ENCODE results near the gene CRISP2.
"Not testable (repeated sequence)": the region's sequence is repeated elsewhere in the genome, so short reads cannot be mapped to it uniquely, and the experiment has no call there.

Gene CRISP2

GRCh38 chr6:49693512-49693911 lies 19.8 kb downstream of the CRISP2 start:
- Histone ChIP-seq H3K27me3 (ENCODE audit: insufficient read depth, low read length) (no peaks in the 10 kb centered on the region), H3K4me3 (ENCODE audit: low read length) (no peak overlapping the region), H3K9ac (ENCODE audit: low read depth, low read length) (no peak overlapping the region), H3K4me1 (ENCODE audit: insufficient read depth, low read length) (no peaks in the 10 kb centered on the region), H3K27ac (ENCODE audit: low read length) (no peak overlapping the region), H3K36me3 (ENCODE audit: insufficient read depth, low read depth, low read length) (no peaks in the 10 kb centered on the region), H3K9me3 (ENCODE audit: insufficient read depth, low read depth, low read length) (no peaks in the 10 kb centered on the region)

DNA sequence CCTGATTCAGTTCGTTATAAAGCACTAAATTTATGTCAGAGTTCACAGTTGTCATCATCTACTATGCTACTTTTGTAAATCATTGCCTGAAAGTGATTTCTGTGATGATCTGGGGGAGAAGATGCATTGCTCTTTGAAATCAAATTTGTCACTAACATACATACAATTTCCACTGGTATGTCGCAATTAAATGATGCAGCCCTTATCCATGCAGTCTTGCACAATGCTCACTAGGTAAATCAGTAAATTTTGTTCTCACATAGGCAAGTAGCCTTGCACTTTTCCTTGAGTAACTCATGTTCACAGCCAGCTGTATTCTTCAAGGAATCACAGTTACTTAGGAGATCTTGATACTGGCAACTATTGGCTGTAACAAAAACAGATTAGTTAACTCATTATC lies 20.8 kb downstream of the CRISP2 start:
- Histone ChIP-seq H3K4me3 (ENCODE audit: low read length) (no peak overlapping the region), H3K4me1 (ENCODE audit: insufficient read depth, low read length) (no peaks in the 10 kb centered on the region), H3K27ac (ENCODE audit: low read length) (no peak overlapping the region), H3K9me3 (ENCODE audit: insufficient read depth, low read depth, low read length) (no peaks in the 10 kb centered on the region), H3K36me3 (ENCODE audit: insufficient read depth, low read depth, low read length) (no peaks in the 10 kb centered on the region), H3K27me3 (ENCODE audit: insufficient read depth, low read length) (no peaks in the 10 kb centered on the region), H3K9ac (ENCODE audit: low read depth, low read length) (no peak overlapping the region)

DNA sequence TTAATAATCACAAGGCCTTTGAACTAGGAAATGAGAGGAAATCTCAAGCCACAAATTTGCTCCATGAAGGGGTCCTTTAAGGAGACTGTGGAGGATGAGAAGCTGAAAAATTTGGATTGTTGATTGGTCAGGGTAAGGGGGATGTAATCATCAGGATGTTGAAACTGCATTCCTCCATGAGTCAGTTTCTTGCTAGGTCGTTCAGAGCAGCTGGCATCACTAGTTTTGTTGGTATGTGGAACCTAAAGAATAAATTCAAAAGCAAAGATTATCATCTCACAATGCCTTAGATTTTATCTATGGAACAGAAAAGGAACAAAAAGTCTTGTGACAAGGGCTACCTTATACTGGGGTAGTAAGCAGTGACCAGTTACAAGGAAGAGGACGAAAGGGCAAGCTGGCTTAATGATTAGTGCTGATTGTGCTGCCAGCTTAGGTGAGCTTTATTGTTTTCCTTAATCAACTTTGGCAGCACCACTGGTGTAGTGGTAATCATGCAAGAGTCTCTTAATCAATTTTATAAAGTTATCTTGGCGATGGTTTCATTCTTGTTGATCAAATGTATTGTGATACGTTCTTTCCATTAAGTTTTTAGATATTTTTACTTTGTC lies 36.6 kb downstream of the CRISP2 start:
- no peak overlapping the region for H3K9ac ChIP-seq (ENCODE audit: low read depth, low read length)
- no peak overlapping the region for H3K27ac ChIP-seq (ENCODE audit: low read length)
- H3K4me1 ChIP-seq (ENCODE audit: insufficient read depth, low read length): no peaks in the 10 kb centered on the region
- no peak overlapping the region for H3K4me3 ChIP-seq (ENCODE audit: low read length)
- H3K27me3 ChIP-seq (ENCODE audit: insufficient read depth, low read length): no peaks in the 10 kb centered on the region
- H3K36me3 ChIP-seq (ENCODE audit: insufficient read depth, low read depth, low read length): no peaks in the 10 kb centered on the region
- H3K9me3 ChIP-seq (ENCODE audit: insufficient read depth, low read depth, low read length): no peaks in the 10 kb centered on the region

DNA sequence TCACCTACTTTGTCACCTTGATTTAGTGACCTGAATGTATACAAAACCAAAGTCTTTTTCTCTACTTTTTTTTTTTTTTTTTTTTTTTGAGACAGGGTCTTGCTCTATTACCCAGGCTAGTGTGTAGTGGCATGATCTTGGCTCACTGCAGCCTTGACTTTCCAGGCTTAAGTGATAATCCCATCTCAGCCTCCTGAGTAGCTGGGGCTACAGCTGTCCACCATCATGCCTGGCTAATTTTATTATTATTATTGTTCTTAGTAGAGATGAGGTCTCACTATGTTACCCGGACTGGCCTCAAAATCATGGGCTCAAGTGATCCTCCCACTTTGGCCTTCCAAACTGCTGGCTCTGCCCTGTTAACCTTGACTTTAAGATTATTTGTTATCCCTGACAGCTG lies 37.5 kb downstream of the CRISP2 start:
- H3K9ac ChIP-seq (ENCODE audit: low read depth, low read length): no peak overlapping the region
- H3K27ac ChIP-seq (ENCODE audit: low read length): no peak overlapping the region
- H3K27me3 ChIP-seq (ENCODE audit: insufficient read depth, low read length): no peaks in the 10 kb centered on the region
- H3K4me3 ChIP-seq (ENCODE audit: low read length): no peak overlapping the region
- H3K9me3 ChIP-seq (ENCODE audit: insufficient read depth, low read depth, low read length): no peaks in the 10 kb centered on the region
- H3K4me1 ChIP-seq (ENCODE audit: insufficient read depth, low read length): no peaks in the 10 kb centered on the region
- no peaks in the 10 kb centered on the region for H3K36me3 ChIP-seq (ENCODE audit: insufficient read depth, low read depth, low read length)

DNA sequence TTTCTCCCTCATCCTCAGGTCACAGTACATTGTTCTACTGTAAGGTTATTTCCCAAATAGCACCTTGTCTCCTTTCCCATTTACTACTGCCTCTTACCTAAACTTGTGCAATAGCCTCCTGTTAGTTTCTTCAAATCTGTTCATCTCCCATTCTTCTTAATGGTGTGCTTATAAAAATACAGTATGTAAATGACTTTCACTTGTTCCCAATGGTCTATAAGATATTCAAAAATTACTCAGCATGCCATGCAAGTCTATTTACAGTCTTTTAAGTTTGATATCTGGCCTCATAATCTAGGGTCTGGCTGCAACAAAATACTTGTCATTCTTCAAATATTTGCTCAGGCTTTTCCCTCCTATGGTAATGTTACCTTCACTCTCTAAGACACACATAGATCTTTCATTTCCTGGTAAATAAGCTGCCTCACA lies 45.2 kb downstream of the CRISP2 start:
- H3K9me3 ChIP-seq (ENCODE audit: insufficient read depth, low read depth, low read length): no peaks in the 10 kb centered on the region
- H3K4me1 ChIP-seq (ENCODE audit: insufficient read depth, low read length): peaks cover 18% of the 10 kb centered on the region
- no peaks in the 10 kb centered on the region for H3K36me3 ChIP-seq (ENCODE audit: insufficient read depth, low read depth, low read length)
- H3K4me3 ChIP-seq (ENCODE audit: low read length): no peak overlapping the region
- H3K27me3 ChIP-seq (ENCODE audit: insufficient read depth, low read length): no peaks in the 10 kb centered on the region
- H3K9ac ChIP-seq (ENCODE audit: low read depth, low read length): no peak overlapping the region
- H3K27ac ChIP-seq (ENCODE audit: low read length): no peak overlapping the region

GRCh38 chr6:49666930-49667757 lies 46.2 kb downstream of the CRISP2 start:
- Histone ChIP-seq H3K4me3 (ENCODE audit: low read length) (no peak overlapping the region), H3K27me3 (ENCODE audit: insufficient read depth, low read length) (no peaks in the 10 kb centered on the region), H3K36me3 (ENCODE audit: insufficient read depth, low read depth, low read length) (no peaks in the 10 kb centered on the region), H3K9ac (ENCODE audit: low read depth, low read length) (no peak overlapping the region), H3K4me1 (ENCODE audit: insufficient read depth, low read length) (peaks cover 18% of the 10 kb centered on the region), H3K9me3 (ENCODE audit: insufficient read depth, low read depth, low read length) (no peaks in the 10 kb centered on the region), H3K27ac (ENCODE audit: low read length) (no peak overlapping the region)

DNA sequence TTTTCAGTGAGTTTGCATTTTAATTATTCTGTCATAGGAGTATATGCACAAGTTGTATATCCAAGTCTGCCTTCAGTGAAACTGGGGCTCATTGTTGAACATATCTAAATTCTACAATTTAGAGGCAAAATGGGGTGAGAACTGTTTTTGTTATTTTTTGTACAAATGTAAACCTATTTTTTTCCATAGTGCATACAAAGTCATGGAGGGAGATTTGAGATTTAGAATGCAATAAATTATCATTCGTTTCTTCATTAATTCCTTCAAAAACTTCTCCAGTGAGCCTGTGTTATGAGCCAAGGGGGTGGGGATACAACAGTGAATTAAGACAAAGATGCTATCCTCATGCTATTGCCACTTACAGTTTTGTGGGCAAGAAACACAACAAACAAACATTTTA lies 46.9 kb downstream of the CRISP2 start:
- no peaks in the 10 kb centered on the region for H3K9me3 ChIP-seq (ENCODE audit: insufficient read depth, low read depth, low read length)
- no peaks in the 10 kb centered on the region for H3K27me3 ChIP-seq (ENCODE audit: insufficient read depth, low read length)
- peaks cover 18% of the 10 kb centered on the region for H3K4me1 ChIP-seq (ENCODE audit: insufficient read depth, low read length)
- no peaks in the 10 kb centered on the region for H3K36me3 ChIP-seq (ENCODE audit: insufficient read depth, low read depth, low read length)
- H3K4me3 ChIP-seq (ENCODE audit: low read length): no peak overlapping the region
- no peak overlapping the region for H3K9ac ChIP-seq (ENCODE audit: low read depth, low read length)
- H3K27ac ChIP-seq (ENCODE audit: low read length): no peak overlapping the region

GRCh38 chr6:49664817-49665216 lies 48.5 kb downstream of the CRISP2 start:
- H3K9me3 ChIP-seq (ENCODE audit: insufficient read depth, low read depth, low read length): no peaks in the 10 kb centered on the region
- no peak overlapping the region for H3K9ac ChIP-seq (ENCODE audit: low read depth, low read length)
- peaks cover 18% of the 10 kb centered on the region for H3K4me1 ChIP-seq (ENCODE audit: insufficient read depth, low read length)
- no peak overlapping the region for H3K4me3 ChIP-seq (ENCODE audit: low read length)
- no peaks in the 10 kb centered on the region for H3K27me3 ChIP-seq (ENCODE audit: insufficient read depth, low read length)
- no peak overlapping the region for H3K27ac ChIP-seq (ENCODE audit: low read length)
- H3K36me3 ChIP-seq (ENCODE audit: insufficient read depth, low read depth, low read length): no peaks in the 10 kb centered on the region

- peaks cover 13% of the 10 kb centered on the region for H3K4me1 ChIP-seq (ENCODE audit: insufficient read depth, low read length)
- not testable (repeated sequence) for H3K27ac ChIP-seq (ENCODE audit: low read length); H3K27me3 ChIP-seq (ENCODE audit: insufficient read depth, low read length); H3K4me3 ChIP-seq (ENCODE audit: low read length); H3K9ac ChIP-seq (ENCODE audit: low read depth, low read length); H3K9me3 ChIP-seq (ENCODE audit: insufficient read depth, low read depth, low read length); H3K36me3 ChIP-seq (ENCODE audit: insufficient read depth, low read depth, low read length)
Observed at GRCh38 chr6:49664054-49664453, 49.3 kb downstream of the CRISP2 start.

DNA sequence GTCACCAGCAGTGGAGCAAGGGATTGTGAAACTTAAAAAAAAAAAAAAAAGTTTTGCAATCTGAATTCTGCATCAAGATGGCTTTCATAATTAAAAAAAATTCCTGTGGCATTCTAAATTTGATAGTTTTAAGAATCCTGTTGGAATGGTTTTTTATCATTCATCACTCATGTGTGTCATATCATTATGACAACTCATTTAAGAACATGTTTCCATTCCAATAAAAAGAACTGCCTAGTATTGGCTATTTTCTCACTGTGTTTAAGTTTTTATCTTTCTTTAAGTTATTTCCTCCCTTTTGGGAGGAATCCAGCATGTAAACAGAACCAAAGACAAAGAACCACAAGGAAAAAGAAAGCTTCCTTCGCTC lies 50.5 kb downstream of the CRISP2 start:
- Histone ChIP-seq H3K9me3 (ENCODE audit: insufficient read depth, low read depth, low read length) (no peaks in the 10 kb centered on the region), H3K36me3 (ENCODE audit: insufficient read depth, low read depth, low read length) (no peaks in the 10 kb centered on the region), H3K27ac (ENCODE audit: low read length) (no peak overlapping the region), H3K4me3 (ENCODE audit: low read length) (no peak overlapping the region), H3K27me3 (ENCODE audit: insufficient read depth, low read length) (no peaks in the 10 kb centered on the region), H3K9ac (ENCODE audit: low read depth, low read length) (no peak overlapping the region), H3K4me1 (ENCODE audit: insufficient read depth, low read length) (peaks cover 1% of the 10 kb centered on the region)

GRCh38 chr6:49662231-49662891 lies 51.0 kb downstream of the CRISP2 start:
- Histone ChIP-seq H3K27ac (ENCODE audit: low read length) (no peak overlapping the region), H3K27me3 (ENCODE audit: insufficient read depth, low read length) (no peaks in the 10 kb centered on the region), H3K36me3 (ENCODE audit: insufficient read depth, low read depth, low read length) (no peaks in the 10 kb centered on the region), H3K4me1 (ENCODE audit: insufficient read depth, low read length) (no peaks in the 10 kb centered on the region; the same call in 1 of the 2 replicates), H3K9ac (ENCODE audit: low read depth, low read length) (no peak overlapping the region), H3K9me3 (ENCODE audit: insufficient read depth, low read depth, low read length) (no peaks in the 10 kb centered on the region), H3K4me3 (ENCODE audit: low read length) (no peak overlapping the region)

- Histone ChIP-seq H3K9ac (ENCODE audit: low read depth, low read length) (no peak overlapping the region), H3K27ac (ENCODE audit: low read length) (no peak overlapping the region), H3K4me3 (ENCODE audit: low read length) (no peak overlapping the region), H3K36me3 (ENCODE audit: insufficient read depth, low read depth, low read length) (no peaks in the 10 kb centered on the region), H3K27me3 (ENCODE audit: insufficient read depth, low read length) (no peaks in the 10 kb centered on the region), H3K4me1 (ENCODE audit: insufficient read depth, low read length) (no peaks in the 10 kb centered on the region), H3K9me3 (ENCODE audit: insufficient read depth, low read depth, low read length) (no peaks in the 10 kb centered on the region)
Observed at GRCh38 chr6:49653942-49654341, 59.4 kb downstream of the CRISP2 start.

All from iPS-20b (cell line).